ENCODE results near the gene TRIM38.
A peak's percentile ranks its signal among the peaks of the same experiment; 100 is the strongest.
"Not testable (repeated sequence)": the region's sequence is repeated elsewhere in the genome, so short reads cannot be mapped to it uniquely, and the experiment has no call there.

Gene TRIM38

DNA sequence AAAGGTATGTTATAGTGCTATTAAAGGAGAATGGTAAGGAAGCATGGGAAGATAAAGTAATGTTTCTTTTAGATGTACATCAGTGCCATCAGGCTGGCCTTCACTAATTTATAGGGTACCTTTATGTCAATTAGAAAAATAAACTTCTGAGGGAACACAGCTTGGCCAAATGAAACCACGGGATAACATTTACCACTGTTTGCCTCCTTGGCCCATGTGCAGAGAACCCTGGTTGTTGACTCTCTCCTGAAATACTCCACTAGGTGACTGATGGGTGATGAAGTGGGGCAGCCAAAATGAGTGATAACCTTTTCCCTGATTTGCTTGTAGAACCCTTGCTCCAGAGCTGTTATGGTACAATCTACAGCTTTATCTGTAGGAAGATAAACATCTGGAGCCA lies 9.5 kb downstream of the TRIM38 start:
- DNase-seq = no peak

DNA sequence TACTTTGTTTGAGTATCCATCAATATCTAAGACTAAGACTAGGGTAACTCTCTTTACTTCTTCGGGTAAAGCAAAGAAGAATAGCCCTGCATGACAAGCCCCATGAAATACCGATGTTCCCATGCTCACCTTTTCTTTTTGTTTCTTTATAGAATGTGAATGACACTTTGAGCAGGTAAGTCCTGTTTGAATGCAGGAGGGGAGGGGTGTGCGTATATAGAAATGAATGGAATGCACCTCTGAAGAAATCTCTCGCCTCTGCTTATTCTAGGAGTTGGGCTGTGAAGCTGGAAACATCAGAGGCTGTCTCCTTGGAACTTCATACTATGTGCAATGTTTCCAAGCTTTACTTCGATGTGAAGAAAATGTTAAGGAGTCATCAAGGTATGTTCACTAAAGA lies 10.3 kb downstream of the TRIM38 start:
- DNase-seq = no peak

DNA sequence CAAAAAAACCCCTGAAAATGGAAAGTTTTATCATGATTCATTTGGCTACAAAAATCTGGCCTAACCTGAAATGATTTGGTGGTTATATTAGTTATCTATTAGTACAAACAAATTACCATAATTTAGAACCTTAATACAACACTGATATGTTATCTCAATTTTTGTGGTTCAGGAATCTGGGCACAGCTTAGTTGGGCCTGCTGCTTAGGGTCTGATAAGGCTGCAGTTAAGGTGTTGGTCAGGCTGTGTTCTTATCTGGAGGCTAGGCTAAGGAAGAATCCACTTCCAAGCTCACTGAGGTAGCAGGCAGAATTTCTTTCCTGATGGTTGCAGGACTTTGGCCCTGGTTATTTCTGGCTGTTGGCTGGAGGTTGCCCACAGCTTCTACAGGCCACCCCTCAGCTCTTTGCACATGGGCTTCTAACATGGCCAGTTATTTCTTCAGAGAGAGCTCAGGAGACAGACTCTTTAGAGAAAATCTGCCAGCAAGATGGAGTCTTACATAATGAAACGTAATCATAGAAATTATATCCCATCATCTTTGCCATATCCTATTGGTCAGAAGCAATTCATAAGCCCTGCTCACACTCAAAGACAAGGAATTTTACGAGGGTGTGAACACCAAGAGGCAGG lies 11.4 kb downstream of the TRIM38 start:
- no peak for DNase-seq

DNA sequence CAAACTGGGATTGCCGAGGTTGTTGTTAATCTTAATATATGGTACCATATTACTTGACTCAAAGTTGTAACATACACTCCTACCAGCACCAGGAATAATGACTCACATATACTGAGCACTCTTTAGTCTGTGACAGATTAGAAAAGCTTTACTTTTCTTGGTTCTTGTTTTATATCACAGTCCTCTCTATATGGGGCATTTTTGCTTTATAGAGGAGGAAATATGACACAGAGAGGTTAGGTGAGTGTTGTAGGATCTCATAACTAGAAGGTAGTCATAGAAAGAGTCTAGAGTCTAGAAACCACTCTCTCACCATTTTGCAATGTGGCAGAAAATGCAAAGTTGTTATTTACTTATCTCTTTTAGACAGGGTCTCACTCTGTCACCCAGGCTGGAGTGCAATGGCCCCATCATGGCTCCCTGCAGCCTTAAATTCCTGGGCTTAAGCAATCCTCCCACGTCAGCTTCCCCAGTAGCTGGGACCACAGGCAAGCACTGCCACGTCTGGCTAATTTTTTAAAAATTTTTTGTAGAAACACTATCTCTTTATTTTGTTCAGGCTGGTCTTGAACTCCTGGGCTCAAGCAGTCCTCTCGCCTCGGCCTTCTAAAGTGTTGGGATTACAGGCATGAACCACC lies 13.4 kb downstream of the TRIM38 start:
- no peak for DNase-seq

DNA sequence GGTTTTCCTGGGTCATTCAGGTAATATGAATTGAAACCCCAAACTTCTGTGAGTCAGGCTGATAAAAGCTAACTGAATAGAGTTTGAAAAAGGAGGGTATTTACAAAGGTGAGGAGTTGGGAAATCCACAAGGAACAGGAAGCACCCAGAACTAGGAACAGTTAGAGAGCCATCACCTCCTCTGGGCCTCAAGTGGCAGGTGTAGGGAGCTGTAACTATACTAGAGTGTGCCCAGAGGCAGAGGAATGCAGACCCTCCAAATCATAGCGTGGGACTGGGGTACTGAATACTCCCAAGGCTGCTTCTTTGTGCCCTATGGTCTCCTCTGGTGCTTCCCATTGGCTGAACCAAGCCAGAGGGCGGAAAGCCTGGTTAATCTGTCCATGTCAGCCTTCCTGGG lies 18.3 kb downstream of the TRIM38 start:
- DNase-seq = no peak

DNA sequence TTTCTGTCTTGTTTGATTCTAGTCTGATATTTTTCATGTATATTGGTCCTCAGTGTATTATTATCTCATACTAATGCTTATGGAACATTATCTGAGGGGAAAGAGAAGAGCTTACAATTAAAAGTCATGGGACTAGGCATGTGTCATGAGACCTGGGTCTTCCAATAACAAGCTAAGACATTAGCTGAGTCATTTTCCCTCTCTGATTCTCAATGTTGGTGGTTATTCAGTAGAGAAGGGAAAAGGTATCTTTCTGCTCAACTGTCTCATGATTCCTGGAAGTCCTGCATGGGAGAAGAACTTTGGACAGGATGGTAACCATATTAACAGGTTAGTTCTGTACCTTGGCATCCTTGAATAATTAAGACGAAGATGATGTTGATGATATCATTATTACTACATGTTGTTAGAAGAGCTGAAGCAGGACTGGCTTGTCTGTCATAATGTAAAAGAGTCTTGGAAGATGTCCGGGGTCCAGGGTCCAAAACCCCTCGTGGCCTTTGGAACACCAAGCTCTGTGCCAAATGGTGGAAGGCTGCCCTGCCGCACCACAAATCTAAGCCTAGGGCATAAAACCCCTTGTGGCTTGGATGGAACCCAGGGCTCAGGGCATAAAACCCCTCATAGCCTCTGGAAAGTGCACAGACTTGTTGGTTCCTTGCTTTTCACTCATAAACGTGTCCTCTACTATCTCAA lies 19.1 kb downstream of the TRIM38 start:
- no peak for DNase-seq

DNA sequence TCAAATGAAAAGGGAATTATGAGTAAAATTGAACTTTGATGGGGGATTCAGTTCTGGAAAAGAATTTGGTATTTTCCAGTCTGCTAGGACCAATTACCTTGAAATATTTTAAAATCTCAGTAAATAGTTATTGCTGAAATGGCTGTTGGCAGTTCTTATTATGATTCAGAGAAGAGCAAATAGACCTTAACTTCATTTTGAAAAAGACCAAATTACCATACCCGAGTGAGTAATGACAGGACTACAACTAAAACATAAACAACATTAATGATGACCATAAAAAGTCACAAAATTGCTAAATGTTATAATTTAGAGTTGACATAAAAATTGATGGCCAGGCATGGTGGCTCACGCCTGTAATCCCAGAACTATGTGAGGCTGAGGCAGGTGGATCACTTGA lies 21.7 kb downstream of the TRIM38 start:
- DNase-seq = no peak

DNA sequence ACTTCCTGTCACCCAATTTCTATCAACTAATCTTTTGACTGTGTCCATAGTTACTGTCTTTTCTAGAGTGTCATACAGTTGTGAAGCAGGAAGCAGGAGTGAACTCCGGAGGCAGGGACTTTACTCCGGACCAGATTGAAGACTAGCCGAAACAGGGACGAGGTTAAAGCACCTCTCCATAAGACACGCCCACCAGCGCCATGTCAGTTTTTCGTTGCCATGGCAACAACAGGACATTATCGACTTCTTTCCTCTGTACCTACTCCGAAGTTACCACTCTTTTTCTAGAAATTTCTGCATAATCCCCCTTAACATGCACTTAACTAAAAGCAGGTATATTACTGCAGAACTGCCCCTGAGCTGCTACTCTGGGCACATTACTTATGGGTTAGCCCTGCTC lies 25.2 kb downstream of the TRIM38 start:
- no peak for DNase-seq

DNA sequence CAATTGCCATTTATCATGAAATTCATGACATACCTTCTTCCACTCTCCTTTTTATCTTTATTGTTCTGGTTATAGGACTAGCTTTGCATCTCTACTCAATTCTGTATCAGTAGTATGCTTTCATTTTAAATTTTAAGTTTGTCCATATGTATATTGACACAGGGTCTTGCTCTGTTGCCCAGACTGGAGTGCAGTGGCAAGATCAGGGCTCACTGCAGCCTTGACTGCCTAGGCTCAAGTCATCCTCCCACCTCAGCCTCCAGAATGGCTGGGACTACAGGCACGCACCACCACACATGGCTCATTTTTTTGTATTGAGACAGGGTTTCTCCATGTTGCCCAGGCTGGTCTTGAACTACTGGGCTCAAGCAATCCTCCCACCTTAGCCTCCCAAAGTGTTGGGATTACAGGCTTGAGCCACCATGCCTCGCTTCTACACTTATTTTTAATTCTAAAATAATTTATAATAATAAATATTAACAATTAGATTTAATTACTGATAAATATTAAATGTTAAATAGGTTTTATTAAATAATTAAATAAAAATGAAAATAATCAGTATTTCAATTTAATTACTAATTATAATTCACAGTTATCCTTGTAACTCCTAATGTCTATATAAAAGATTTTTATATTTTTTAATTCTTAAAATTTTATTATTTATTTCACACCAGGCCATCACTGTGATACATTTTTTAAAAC lies 27.7 kb downstream of the TRIM38 start:
- DNase-seq = no peak

DNA sequence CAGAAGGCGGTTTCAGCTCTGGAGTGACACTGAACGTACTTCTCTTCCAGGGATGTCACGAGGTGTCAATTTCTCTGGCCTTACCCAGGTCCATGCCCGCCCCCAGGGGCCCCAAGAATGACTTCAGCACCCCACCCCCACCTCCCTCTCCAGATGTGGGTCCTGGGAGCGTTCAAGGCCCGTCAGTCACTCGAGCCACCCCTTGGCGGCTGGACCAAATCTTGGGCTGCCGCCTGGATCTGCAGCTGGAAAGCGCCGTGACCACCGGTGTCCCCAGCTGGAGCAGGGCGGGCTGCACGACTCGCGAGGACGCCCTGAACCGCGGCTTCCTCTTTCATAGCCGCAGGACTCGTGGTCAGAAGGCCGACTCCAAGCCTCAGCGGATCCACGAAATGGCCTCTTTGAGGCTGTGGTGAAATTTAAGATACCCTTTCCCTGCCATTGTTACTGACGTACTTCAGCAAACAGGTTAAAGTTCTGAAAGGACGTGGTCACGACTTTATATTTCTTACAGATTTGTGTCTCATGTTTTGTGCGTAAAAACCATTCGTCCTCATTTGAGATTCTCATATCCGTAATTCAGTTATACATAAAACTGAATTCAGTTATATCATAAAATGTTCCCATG lies 29.3 kb downstream of the TRIM38 start:
- DNase-seq = peak; percentile 63

DNA sequence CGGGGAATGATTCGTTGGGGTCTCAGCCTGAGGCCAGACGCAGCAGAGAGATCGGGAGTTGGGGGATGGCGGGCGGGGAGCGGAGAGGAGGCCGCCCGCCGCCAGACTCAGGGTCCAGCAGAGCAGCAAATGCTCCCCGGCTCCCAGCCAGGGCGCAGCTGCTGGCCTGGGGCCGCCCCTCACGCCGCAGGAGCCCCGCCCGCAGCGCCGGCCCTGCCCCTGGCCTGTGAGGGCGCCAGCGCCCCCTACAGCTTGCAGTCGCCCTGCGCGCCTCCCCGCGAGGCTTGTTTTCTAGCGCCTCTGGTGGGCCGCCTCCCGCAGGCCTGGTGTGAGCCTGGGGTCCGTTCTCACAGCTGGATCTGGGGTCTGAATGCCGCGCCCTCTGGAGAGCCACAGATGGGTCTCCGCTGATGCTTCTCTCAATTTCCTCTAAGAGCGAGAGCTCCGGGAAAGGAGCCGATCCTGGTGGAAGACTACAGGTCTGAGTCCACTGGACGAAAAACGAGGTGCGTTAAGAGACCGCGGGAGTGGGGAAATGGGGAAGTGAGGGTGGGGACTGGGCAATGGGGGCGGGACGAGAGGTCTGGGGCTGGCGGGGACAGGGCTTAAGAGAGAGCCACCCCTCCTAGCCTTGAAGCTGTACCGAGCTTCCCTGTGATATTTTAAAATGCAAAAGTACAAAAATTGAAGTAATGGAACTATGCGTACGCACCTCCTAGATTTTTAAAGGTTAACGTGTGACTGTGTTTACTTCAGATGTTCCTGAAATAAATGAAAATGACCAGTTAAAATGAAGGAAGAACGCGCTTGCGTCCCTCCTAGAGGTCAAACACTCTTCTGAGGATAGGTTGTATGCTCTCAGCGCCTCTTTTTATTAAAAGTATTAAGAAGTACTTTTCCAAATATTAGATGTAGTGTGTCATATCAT lies 30.1 kb downstream of the TRIM38 start:
- peak; percentile 95 for DNase-seq

DNA sequence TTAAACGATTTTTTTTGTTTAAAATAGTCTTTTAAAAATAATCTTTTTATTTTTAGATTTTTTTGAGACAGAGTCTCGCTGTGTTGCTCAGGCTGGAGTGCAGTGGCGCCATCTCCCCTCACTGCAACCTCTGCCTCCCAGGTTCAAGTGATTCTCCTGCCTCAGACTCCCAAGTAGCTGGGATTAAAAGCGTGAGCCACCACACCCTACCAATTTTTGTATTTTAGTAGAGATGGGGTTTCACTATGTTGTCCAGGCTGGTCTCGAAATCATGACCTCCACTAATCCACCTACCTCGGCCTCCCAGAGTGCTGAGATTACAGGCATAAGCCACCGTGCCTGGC lies 30.7 kb downstream of the TRIM38 start:
- not testable (repeated sequence) for DNase-seq

DNA sequence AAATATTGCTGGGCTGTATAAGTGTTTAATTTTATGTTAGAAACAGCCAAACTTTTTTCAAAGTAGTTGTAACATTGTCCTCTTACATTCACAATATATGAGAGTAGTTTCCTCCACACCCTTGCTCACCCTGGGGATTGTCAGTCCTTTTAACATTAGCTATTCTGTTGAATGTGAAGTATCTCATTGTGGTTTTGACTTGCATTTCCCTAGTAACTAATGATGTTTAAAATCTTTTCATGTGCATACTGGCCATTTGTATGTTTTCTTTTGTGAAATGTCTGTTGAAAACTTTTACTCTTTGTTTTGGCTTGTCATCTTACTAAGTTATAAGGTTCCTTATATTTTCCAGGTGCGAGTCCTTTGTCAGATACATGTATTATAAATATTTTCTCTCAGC lies 32.9 kb downstream of the TRIM38 start:
- no peak for DNase-seq

DNA sequence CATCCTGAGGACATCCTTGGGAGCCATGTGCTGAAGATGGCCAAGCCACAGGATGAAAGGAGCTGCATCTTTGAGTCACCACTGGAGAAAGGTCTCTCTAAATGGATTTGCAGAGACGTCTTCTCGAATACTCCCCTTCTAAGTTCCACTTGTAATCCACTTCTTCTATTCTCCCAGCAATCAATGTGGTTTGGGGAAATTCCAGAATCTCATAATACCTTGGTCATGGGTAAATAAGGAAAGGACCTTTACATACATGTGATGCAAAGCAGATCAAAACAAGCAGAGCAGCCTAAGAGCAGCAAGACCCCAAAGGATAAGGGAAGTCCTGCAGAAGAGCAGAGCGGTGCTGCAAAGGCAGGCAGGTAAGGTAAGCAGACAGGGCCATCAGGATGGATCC lies 35.3 kb downstream of the TRIM38 start:
- no peak for DNase-seq

DNA sequence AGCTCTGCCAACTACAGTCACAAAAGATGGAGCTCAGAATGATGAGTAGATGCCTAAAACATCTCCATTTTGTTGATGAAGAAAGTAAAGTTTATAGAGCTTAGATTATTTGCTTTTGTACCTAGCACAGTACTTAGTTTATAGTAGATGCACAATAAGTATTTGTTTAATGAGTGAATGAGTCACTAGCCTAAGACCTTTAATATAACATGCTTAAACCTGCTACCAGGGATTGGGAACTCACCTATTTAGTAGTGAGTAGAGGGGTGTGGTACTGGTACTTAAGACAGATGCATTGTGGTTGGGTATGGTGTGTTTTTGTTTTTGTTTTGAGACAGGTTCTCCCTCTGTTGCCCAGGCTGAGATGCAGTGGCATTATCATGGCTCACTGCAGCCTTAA lies 35.8 kb downstream of the TRIM38 start:
- DNase-seq = no peak

DNA sequence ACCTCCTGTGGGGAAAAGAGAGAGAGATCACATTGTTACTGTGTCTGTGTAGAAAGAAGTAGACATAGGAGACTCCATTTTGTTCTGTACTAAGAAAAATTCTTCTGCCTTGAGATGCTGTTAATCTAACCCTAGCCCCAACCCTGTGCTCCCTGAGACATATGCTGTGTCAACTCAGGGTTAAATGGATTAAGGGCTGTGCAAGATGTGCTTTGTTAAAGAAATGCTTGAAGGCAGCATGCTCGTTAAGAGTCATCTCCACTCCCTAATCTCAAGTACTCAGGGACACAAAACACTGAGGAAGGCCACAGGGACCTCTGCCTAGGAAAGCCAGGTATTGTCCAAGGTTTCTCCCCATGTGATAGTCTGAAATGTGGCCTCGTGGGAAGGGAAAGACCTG lies 36.6 kb downstream of the TRIM38 start:
- not testable (repeated sequence) for DNase-seq

DNA sequence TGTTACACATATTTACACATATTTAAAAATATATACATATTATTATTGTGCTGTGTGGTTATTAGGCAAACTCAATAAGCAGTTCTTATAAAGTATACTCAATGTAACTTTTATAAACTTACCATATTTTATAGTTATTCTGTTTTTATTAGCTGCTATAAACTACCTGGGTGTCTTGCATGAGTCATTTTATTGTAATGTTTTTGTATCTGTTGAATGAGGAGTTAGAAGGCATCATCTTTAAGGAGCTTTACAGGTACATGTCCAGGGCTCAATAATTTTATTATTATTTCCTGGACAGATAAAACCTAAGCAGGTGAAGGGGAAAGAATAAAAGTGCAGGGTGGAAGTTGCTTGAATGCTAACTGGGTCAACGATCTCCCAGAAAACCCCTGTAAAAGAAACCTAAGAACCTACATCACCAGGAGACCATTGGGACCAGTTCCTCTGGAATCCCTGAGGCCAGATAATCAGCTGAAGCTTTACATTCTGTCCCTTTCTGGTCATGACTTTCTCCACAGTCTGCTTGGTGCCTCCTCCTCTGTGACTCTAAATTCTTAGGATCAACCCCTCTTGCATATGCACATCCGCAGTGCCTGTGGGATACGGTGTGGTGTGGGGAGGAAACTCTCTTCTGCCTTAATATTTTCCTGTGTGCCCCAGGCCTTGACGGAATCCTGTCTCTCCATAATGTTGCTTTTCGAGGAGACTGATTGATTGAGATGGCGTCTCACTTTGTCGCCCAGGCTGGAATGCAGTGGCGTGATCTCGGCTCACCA lies 38.0 kb downstream of the TRIM38 start:
- no peak for DNase-seq

DNA sequence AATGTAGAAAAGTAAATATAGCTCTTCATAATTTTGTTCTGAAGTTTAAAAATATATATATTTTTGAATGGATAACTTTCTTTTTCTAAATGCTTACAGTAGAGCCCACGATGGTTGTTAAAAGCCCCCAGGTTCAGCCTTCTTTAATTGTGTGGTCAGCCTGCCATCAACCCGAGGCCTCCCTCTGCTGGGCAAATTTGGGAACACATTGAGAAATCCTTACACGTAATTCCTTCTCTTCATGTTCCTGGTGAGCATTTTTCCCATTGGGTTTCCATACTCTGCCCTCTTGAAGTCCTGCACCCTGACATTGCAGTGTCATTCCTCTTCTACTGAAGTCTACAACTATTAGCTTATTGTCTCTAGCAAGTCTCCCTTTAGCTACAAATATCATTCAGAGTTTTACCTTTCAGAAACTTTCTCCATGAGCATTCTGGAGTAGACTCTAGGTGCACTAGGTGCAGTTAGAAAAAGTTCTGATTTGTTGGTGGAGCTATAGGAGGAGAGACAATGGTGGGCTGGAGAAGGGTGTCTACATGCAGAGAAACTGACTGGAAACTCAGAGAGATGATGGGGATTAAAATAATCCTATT lies 40.6 kb downstream of the TRIM38 start:
- DNase-seq = peak; percentile 61

DNA sequence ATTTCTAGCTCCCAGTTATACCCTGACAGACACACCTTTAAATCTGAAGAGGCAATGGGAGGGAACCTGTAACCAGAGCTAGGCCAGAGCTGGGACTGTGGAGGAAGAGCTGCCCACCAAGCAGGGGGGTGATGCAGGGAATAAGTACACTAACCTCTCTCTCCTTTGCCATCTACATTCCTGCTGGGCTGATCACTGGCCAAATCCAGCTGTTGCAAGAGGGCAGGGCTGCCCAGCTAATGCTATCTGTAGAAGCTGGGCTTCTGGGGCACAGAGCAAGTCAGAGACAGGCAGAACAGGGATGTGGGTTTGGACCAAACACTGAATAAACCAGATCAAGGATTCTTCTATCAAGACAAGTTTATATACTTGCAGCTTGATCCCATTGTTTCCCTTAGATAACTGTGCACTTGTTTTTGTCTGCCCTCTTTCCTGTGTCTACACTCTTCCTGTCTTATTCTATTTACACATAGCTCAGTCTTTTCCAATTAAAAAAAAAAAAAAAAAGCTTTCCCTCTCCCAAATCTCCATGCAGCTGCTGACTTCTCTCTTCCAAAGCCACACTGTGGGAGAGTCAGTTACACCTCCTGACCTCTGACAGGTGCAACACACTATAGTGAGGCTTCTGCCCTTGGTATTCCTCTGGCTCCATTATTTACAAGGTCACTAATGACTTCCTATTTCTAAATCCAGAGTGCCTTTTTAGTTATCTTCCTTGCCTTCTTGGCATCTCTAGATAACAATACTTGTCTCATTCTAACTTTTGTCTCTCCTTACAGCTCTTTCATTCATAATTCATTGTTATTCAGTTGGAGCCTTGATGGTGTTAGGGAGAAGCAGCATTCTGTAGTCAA lies 43.7 kb downstream of the TRIM38 start:
- no peak for DNase-seq

DNA sequence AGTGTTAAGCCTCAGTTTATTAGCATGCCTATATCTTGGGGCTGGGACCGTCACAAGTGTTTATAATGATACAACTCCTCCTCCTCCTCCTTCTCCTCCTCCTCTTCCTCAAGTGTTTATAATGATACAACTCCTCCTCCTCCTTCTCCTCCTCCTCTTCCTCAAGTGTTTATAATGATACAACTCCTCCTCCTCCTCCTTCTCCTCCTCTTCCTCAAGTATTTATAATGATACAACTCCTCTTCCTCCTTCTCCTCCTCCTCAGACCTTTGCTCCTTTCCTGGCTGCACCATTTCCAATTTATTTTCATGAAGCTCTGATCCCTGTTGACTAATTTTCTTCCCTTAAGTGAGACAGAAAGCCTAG lies 44.3 kb downstream of the TRIM38 start:
- DNase-seq = not testable (repeated sequence)

Data from stimulated activated CD4-positive, alpha-beta T cell treated with anti-CD3 and anti-CD28 coated beads, Interleukin-15, amount 100 ng/mL, for 24 hours (primary cell).